Measurements from ENCODE around the gene DEPDC5. TPM values are rescaled to one million over a fixed set of nuclear protein-coding genes. Genes with fewer than 3 reads are reported as not detected.

The DEPDC5 gene
- total and polyA plus RNA-seq, 2 donors (not counting 1 experiment from before 2014, with no cell fraction given): 35.5 to 124 TPM

DNA sequence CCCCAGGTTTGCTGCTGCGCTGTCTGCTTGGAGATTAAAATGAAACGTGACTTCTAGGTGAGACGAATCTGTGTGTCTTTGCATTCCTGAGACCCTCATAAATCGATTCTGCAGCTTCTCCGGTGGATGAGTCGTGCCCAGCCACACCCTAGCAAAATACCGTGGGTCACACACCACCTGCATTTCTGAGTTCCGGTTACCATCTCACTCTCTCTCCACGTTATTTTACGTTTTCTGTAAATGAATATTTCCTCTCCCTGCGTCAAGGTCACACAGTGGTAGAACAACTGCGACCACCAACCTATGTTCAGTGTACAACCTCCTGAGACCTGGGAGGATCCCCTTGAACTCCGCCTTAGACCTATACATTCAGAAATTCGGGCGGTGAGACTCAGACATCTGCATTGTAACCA is 191.6 kb downstream of the DEPDC5 start:
- POLR2A ChIA-PET: interaction anchor here (0.5 kb wide), 1 partner anchor 198 kb away, joined by 3 read pairs; no protein-coding TSS in a partner anchor
- H3K4me3 Mint-ChIP-seq: no peak overlapping the region
- CTCF ChIA-PET: interaction anchor here (0.5 to 5.0 kb wide), 9 partner anchors 9 to 389 kb away, joined by 3 to 59 read pairs (median 3); partner anchors contain the start of gene PISD
- H3K27ac Mint-ChIP-seq: no peak overlapping the region
- Histone ChIP-seq H4K20me1 (ENCODE audit: control insufficient read depth, insufficient read depth, low read length, poor library complexity, severe bottlenecking) (peaks cover 7% of the 10 kb centered on the region), H3K4me2 (replicated peaks; ENCODE audit: low read depth, low read length, poor library complexity, severe bottlenecking) (peak overlapping the region; percentile 98), H3K27ac (ENCODE audit: low read length in 2 of 2) (peak overlapping the region; percentile 82 to 85), H3K9ac (ENCODE audit: low read length) (peak overlapping the region; percentile 85), H3K36me3 (replicated peaks in 1 of 2; ENCODE audit: control extremely low read depth in 1 of 2, control insufficient read depth in 1 of 2, extremely low read depth in 1 of 2, insufficient read depth in 2 of 2, low read length in 1 of 2) (peaks cover 0 to 12% of the 10 kb centered on the region in 2 experiments), H3K27me3 (replicated peaks in 1 of 4; ENCODE audit: control extremely low read depth in 1 of 4, control insufficient read depth in 3 of 4, insufficient read depth in 4 of 4, low read length in 3 of 4) (no peaks in the 10 kb centered on the region), H3K4me3 (ENCODE audit: control extremely low read depth in 1 of 5, extremely low read depth in 1 of 5, insufficient read depth in 1 of 5, low read depth in 2 of 5, low read length in 4 of 5) (peak overlapping the region; percentile 67 to 78 (median 75)), H3K4me1 (ENCODE audit: control insufficient read depth in 2 of 2, insufficient read depth in 2 of 2, low read length in 2 of 2) (peaks cover 29 to 31% of the 10 kb centered on the region in 2 donors), H3K9me3 (ENCODE audit: control extremely low read depth in 1 of 3, control insufficient read depth in 2 of 3, insufficient read depth in 1 of 3, low read length in 2 of 3) (no peaks in the 10 kb centered on the region), H3K79me2 (ENCODE audit: control insufficient read depth, insufficient read depth, low read length) (peaks cover 25% of the 10 kb centered on the region), H2AFZ (ENCODE audit: insufficient read depth, low read depth, low read length, poor library complexity, severe bottlenecking) (peak overlapping the region; percentile 86)
- ATAC-seq (ENCODE audit: low read depth) (no peak), DNase-seq (peak; percentile 48)
- no peaks in the 10 kb centered on the region for H3K9me3 Mint-ChIP-seq (ENCODE audit: insufficient read depth)
- intact Hi-C loops (cut with micrococcal nuclease): loop anchor here (2.0 to 10.0 kb wide), 6 partner anchors 71 to 731 kb away; partner anchors contain the start of genes LIMK2, PATZ1 and SFI1
- WGBS (ENCODE audit: insufficient coverage): 11% methylated on average over 13 of the region's 15 CpGs
- H3K4me1 Mint-ChIP-seq: peaks cover 20% of the 10 kb centered on the region
- no peaks in the 10 kb centered on the region for H3K27me3 Mint-ChIP-seq
- TF ChIP-seq EZH2 (IDR thresholded peaks at IDR 0.05; ENCODE audit: borderline replicate concordance, insufficient read depth, low read depth, low read length, poor library complexity, severe bottlenecking): no peak

- peak overlapping the region in 3 of 5 experiments; percentile 74 to 78 (median 77) for H3K4me3 ChIP-seq (ENCODE audit: control extremely low read depth in 1 of 5, extremely low read depth in 1 of 5, insufficient read depth in 1 of 5, low read depth in 2 of 5, low read length in 4 of 5)
- H3K4me2 ChIP-seq (replicated peaks; ENCODE audit: low read depth, low read length, poor library complexity, severe bottlenecking): peak overlapping the region; percentile 98
- no peak overlapping the region for H3K27ac Mint-ChIP-seq
- H3K79me2 ChIP-seq (ENCODE audit: control insufficient read depth, insufficient read depth, low read length): peaks cover 31% of the 10 kb centered on the region
- peak overlapping the region; percentile 86 for H2AFZ ChIP-seq (ENCODE audit: insufficient read depth, low read depth, low read length, poor library complexity, severe bottlenecking)
- no peaks in the 10 kb centered on the region for H3K9me3 Mint-ChIP-seq (ENCODE audit: insufficient read depth)
- WGBS (ENCODE audit: insufficient coverage): 66% methylated on average over 5 of the region's 8 CpGs
- ATAC-seq (ENCODE audit: low read depth) (no peak), DNase-seq (peak; percentile 17)
- no peak overlapping the region for H3K4me3 Mint-ChIP-seq
- peak overlapping the region; percentile 82 to 85 for H3K27ac ChIP-seq (ENCODE audit: low read length in 2 of 2)
- peaks cover 0 to 17% of the 10 kb centered on the region in 2 experiments for H3K36me3 ChIP-seq (replicated peaks in 1 of 2; ENCODE audit: control extremely low read depth in 1 of 2, control insufficient read depth in 1 of 2, extremely low read depth in 1 of 2, insufficient read depth in 2 of 2, low read length in 1 of 2)
- POLR2A ChIA-PET: interaction anchor here (0.5 kb wide), 1 partner anchor 199 kb away, joined by 3 read pairs; no protein-coding TSS in a partner anchor
- peaks cover 7% of the 10 kb centered on the region for H4K20me1 ChIP-seq (ENCODE audit: control insufficient read depth, insufficient read depth, low read length, poor library complexity, severe bottlenecking)
- H3K9ac ChIP-seq (ENCODE audit: low read length): peak overlapping the region; percentile 85
- CTCF ChIA-PET: interaction anchor here (0.9 to 5.0 kb wide), 10 partner anchors 10 to 389 kb away, joined by 3 to 59 read pairs (median 3); partner anchors contain the start of gene PISD
- no peaks in the 10 kb centered on the region for H3K9me3 ChIP-seq (ENCODE audit: control extremely low read depth in 1 of 3, control insufficient read depth in 2 of 3, insufficient read depth in 1 of 3, low read length in 2 of 3)
- H3K4me1 ChIP-seq (ENCODE audit: control insufficient read depth in 2 of 2, insufficient read depth in 2 of 2, low read length in 2 of 2): peaks cover 29 to 31% of the 10 kb centered on the region in 2 donors
- intact Hi-C loops (cut with micrococcal nuclease): loop anchor here (2.0 to 10.0 kb wide), 6 partner anchors 71 to 731 kb away; partner anchors contain the start of genes LIMK2, PATZ1 and SFI1
- TF ChIP-seq, protein P1, sequence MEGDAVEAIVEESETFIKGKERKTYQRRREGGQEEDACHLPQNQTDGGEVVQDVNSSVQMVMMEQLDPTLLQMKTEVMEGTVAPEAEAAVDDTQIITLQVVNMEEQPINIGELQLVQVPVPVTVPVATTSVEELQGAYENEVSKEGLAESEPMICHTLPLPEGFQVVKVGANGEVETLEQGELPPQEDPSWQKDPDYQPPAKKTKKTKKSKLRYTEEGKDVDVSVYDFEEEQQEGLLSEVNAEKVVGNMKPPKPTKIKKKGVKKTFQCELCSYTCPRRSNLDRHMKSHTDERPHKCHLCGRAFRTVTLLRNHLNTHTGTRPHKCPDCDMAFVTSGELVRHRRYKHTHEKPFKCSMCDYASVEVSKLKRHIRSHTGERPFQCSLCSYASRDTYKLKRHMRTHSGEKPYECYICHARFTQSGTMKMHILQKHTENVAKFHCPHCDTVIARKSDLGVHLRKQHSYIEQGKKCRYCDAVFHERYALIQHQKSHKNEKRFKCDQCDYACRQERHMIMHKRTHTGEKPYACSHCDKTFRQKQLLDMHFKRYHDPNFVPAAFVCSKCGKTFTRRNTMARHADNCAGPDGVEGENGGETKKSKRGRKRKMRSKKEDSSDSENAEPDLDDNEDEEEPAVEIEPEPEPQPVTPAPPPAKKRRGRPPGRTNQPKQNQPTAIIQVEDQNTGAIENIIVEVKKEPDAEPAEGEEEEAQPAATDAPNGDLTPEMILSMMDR (IDR thresholded peaks at IDR 0.05): no peak
- TF ChIP-seq EZH2 (IDR thresholded peaks at IDR 0.05; ENCODE audit: borderline replicate concordance, insufficient read depth, low read depth, low read length, poor library complexity, severe bottlenecking): no peak
- peaks cover 20% of the 10 kb centered on the region for H3K4me1 Mint-ChIP-seq
- no peaks in the 10 kb centered on the region for H3K27me3 ChIP-seq (replicated peaks in 1 of 4; ENCODE audit: control extremely low read depth in 1 of 4, control insufficient read depth in 3 of 4, insufficient read depth in 4 of 4, low read length in 3 of 4)
- no peaks in the 10 kb centered on the region for H3K27me3 Mint-ChIP-seq
Measured at GRCh38 chr22:31945971-31946680, 192.3 kb downstream of the DEPDC5 start.

All from B cell (primary cell).